ENCODE results near the gene SPON1.

SPON1 gene

GRCh38 chr11:14132312-14132711, 169.8 kb downstream of the SPON1 start:
- Histone ChIP-seq H2AFZ (ENCODE audit: low read depth, low read length, severe bottlenecking) (no peak overlapping the region), H3K27ac (ENCODE audit: low read depth, low read length) (no peak overlapping the region), H3K27me3 (ENCODE audit: low read length) (no peaks in the 10 kb centered on the region), H3K79me2 (ENCODE audit: insufficient read depth, low read length) (no peaks in the 10 kb centered on the region), H3K36me3 (ENCODE audit: low read length) (no peaks in the 10 kb centered on the region), H3K4me2 (ENCODE audit: low read depth, low read length, poor library complexity, severe bottlenecking) (no peak overlapping the region), H3F3A (ENCODE audit: insufficient read depth) (no peaks in the 10 kb centered on the region), H3K9me3 (ENCODE audit: insufficient read depth, low read length) (no peaks in the 10 kb centered on the region), H3K9ac (ENCODE audit: low read length) (no peak overlapping the region), H3K9me2 (replicated peaks; ENCODE audit: insufficient read depth, low read length) (no peaks in the 10 kb centered on the region), H4K20me1 (ENCODE audit: low read depth, low read length) (no peaks in the 10 kb centered on the region), H3K4me3 (ENCODE audit: insufficient read depth, low read length, poor library complexity, severe bottlenecking) (no peak overlapping the region)
- TF ChIP-seq CTCF (IDR thresholded peaks at IDR 0.05; ENCODE audit: insufficient read depth, low read length, poor library complexity, severe bottlenecking), result no peak
- TF ChIP-seq EZH2phosphoT487 (conservative IDR thresholded peaks at IDR 0.05; ENCODE audit: low read length), result no peak

- Histone ChIP-seq H4K20me1 (ENCODE audit: low read depth, low read length) (no peaks in the 10 kb centered on the region), H3K4me2 (ENCODE audit: low read depth, low read length, poor library complexity, severe bottlenecking) (no peak overlapping the region), H3K9me3 (ENCODE audit: insufficient read depth, low read length) (no peaks in the 10 kb centered on the region), H3K9ac (ENCODE audit: low read length) (no peak overlapping the region), H3K27me3 (ENCODE audit: low read length) (no peaks in the 10 kb centered on the region), H3F3A (ENCODE audit: insufficient read depth) (no peaks in the 10 kb centered on the region), H3K36me3 (ENCODE audit: low read length) (no peaks in the 10 kb centered on the region), H3K9me2 (replicated peaks; ENCODE audit: insufficient read depth, low read length) (no peaks in the 10 kb centered on the region), H3K79me2 (ENCODE audit: insufficient read depth, low read length) (no peaks in the 10 kb centered on the region), H3K4me3 (ENCODE audit: insufficient read depth, low read length, poor library complexity, severe bottlenecking) (no peak overlapping the region), H2AFZ (ENCODE audit: low read depth, low read length, severe bottlenecking) (no peak overlapping the region), H3K27ac (ENCODE audit: low read depth, low read length) (no peak overlapping the region)
- TF ChIP-seq EZH2phosphoT487 (conservative IDR thresholded peaks at IDR 0.05; ENCODE audit: low read length) (no peak), CTCF (IDR thresholded peaks at IDR 0.05; ENCODE audit: insufficient read depth, low read length, poor library complexity, severe bottlenecking) (no peak)
Observed at GRCh38 chr11:14133381-14133780, 170.9 kb downstream of the SPON1 start.

DNA sequence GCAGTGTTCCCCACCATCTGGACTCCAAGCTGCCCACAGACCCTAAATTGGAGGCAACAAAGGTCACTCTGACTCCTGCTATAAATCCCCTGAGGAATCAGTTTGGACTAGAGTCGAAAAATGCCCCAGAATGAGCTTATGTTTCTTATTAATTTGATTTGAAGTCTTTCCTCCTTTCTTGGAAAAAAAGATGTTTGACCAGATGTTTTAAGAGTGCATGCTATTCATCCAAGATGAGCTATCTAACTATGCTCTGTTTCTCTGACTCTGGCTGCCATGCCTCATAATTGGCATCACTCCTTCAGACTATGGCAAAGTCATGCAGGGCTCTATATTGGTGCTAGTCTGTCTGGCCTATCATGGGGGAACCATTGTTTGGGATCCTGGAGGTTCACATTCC, 174.0 kb downstream of the SPON1 start:
- no peak overlapping the region for H3K27ac ChIP-seq (ENCODE audit: low read depth, low read length)
- H3F3A ChIP-seq (ENCODE audit: insufficient read depth), result no peaks in the 10 kb centered on the region
- no peak overlapping the region for H3K4me2 ChIP-seq (ENCODE audit: low read depth, low read length, poor library complexity, severe bottlenecking)
- H3K79me2 ChIP-seq (ENCODE audit: insufficient read depth, low read length), result no peaks in the 10 kb centered on the region
- no peak overlapping the region for H3K4me3 ChIP-seq (ENCODE audit: insufficient read depth, low read length, poor library complexity, severe bottlenecking)
- no peaks in the 10 kb centered on the region for H3K9me2 ChIP-seq (replicated peaks; ENCODE audit: insufficient read depth, low read length)
- no peaks in the 10 kb centered on the region for H3K9me3 ChIP-seq (ENCODE audit: insufficient read depth, low read length)
- no peak overlapping the region for H3K9ac ChIP-seq (ENCODE audit: low read length)
- H3K36me3 ChIP-seq (ENCODE audit: low read length), result no peaks in the 10 kb centered on the region
- no peak overlapping the region for H2AFZ ChIP-seq (ENCODE audit: low read depth, low read length, severe bottlenecking)
- TF ChIP-seq CTCF (IDR thresholded peaks at IDR 0.05; ENCODE audit: insufficient read depth, low read length, poor library complexity, severe bottlenecking), result no peak
- TF ChIP-seq EZH2phosphoT487 (conservative IDR thresholded peaks at IDR 0.05; ENCODE audit: low read length), result no peak
- H4K20me1 ChIP-seq (ENCODE audit: low read depth, low read length), result no peaks in the 10 kb centered on the region
- no peaks in the 10 kb centered on the region for H3K27me3 ChIP-seq (ENCODE audit: low read length)

DNA sequence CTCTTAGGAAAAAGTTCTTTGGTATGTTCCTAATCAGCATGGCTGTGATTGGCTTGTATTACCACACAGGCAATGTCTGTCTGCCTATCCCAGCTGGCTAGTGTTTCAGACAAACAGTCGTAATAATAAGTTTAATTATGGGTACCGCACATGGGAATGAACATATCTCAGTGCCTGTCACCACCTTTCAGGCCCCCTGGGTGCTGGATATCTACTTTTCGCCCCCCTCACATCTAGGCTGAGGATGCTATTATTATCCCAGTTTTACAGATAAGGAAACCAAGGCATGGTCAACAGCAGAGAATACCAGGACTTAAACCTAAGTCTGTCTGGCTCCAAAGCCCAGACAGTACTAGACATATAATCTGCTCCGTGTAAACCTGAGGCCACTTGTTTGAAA, 174.8 kb downstream of the SPON1 start:
- H3K9me2 ChIP-seq (replicated peaks; ENCODE audit: insufficient read depth, low read length), result no peaks in the 10 kb centered on the region
- H4K20me1 ChIP-seq (ENCODE audit: low read depth, low read length), result no peaks in the 10 kb centered on the region
- TF ChIP-seq EZH2phosphoT487 (conservative IDR thresholded peaks at IDR 0.05; ENCODE audit: low read length) (no peak), CTCF (IDR thresholded peaks at IDR 0.05; ENCODE audit: insufficient read depth, low read length, poor library complexity, severe bottlenecking) (no peak)
- H3K4me3 ChIP-seq (ENCODE audit: insufficient read depth, low read length, poor library complexity, severe bottlenecking), result no peak overlapping the region
- no peak overlapping the region for H3K9ac ChIP-seq (ENCODE audit: low read length)
- H3K9me3 ChIP-seq (ENCODE audit: insufficient read depth, low read length), result no peaks in the 10 kb centered on the region
- no peak overlapping the region for H3K27ac ChIP-seq (ENCODE audit: low read depth, low read length)
- no peaks in the 10 kb centered on the region for H3K79me2 ChIP-seq (ENCODE audit: insufficient read depth, low read length)
- H2AFZ ChIP-seq (ENCODE audit: low read depth, low read length, severe bottlenecking), result no peak overlapping the region
- H3K36me3 ChIP-seq (ENCODE audit: low read length), result no peaks in the 10 kb centered on the region
- H3K27me3 ChIP-seq (ENCODE audit: low read length), result no peaks in the 10 kb centered on the region
- H3K4me2 ChIP-seq (ENCODE audit: low read depth, low read length, poor library complexity, severe bottlenecking), result no peak overlapping the region
- H3F3A ChIP-seq (ENCODE audit: insufficient read depth), result no peaks in the 10 kb centered on the region
